Thoracic aorta (tissue), 2 donors: ENCODE data around the gene RFT1. TPM values are rescaled to one million over a fixed set of nuclear protein-coding genes. Genes with fewer than 3 reads are reported as not detected.

Source experiments
- ATAC-seq: fragments of 150-250 bp; one replicate; pipeline ENCODE4 v1.8.0; 2017; ENCODE audit warnings: low read depth; ENCODE audit not compliant: insufficient number of reproducible peaks, low FRiP score
- DNase-seq: peaks from one replicate; pipeline ENCODE4 v3.0.0-alpha.2; 2020; ENCODE audit warnings: low spot score
- H3K27ac ChIP-seq, 2 donors: fragments of 200-600 bp; sonication (generic); 1 replicate in 1 of 2; 2 replicates in 1 of 2; pipeline ENCODE4 v1.5.1; 2016; ENCODE audit warnings: mild to moderate bottlenecking in 2 of 2, moderate library complexity in 2 of 2
- H3K27me3 ChIP-seq: fragments of 200-600 bp; sonication (generic); replicated peaks from 2 replicates; pipeline ENCODE4 v1.6.0; 2016; ENCODE audit warnings: mild to moderate bottlenecking; ENCODE audit not compliant: insufficient read depth
- H3K36me3 ChIP-seq: fragments of 200-600 bp; sonication (generic); one replicate; pipeline ENCODE4 v1.5.1; 2016
- H3K4me1 ChIP-seq, 2 donors: fragments of 200-600 bp; sonication (generic); 1 replicate in 1 of 2; 2 replicates in 1 of 2; pipeline versions ENCODE4 v1.5.1 to v1.6.0; 2016; ENCODE audit warnings: low read depth in 2 of 2, mild to moderate bottlenecking in 1 of 2; ENCODE audit not compliant: control insufficient read depth in 1 of 2
- H3K4me3 ChIP-seq: fragments of 200-600 bp; sonication (generic); 2 replicates; pipeline ENCODE4 v1.5.1; 2016; ENCODE audit warnings: mild to moderate bottlenecking
- H3K9me3 ChIP-seq: fragments of 200-600 bp; sonication (generic); 2 replicates; pipeline ENCODE4 v1.5.1; 2016
- CTCF ChIP-seq: fragments of 200-600 bp; sonication (generic); IDR thresholded peaks from one replicate; pipeline ENCODE4 v1.5.1; 2019; ENCODE audit warnings: antibody characterized with exemption
- total RNA-seq, 2 donors: library from RNA; depleted of rRNA; stranded (reverse); fragments of >200 nt; gene quantifications; one replicate each; pipeline versions ENCODE4 v1.1.0 to v1.2.3, GENCODE V29; 2016

The RFT1 gene
- total RNA-seq, 2 donors from 2014 or later = 7.0 to 17.6 TPM

DNA sequence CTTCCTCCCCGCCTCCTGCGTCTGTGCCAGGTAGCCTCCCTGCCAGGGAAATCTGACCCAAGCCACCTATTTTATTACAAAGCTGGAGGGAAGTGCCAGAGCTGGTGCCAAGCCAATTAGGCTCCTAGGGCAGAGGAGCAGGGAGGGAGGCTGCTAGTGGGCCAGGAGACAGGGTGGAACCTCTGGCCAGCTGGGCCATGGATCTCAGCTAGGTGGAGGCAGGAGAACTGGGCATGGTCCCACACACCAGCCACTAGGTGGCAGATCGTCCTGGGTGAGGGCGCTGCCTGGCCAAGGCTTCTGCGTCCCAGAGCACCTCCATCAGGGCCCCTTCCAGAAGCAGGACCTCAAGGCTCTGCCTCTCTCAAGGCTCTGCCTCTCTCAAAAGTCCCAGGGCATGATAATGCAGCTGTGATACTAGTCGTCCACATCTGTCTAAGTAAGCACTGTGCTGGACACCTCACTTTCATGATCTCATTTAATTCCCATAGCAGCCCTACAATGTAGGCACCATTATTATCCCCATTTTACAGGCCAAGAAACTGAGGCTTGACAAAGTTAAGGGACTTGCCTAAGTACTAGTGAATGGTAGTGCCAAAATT is 4.5 kb upstream of the RFT1 start:
- no peaks in the 10 kb centered on the region for H3K27me3 ChIP-seq
- peak overlapping the region in 1 of 2 donors; percentile 4 for H3K27ac ChIP-seq
- no peak for DNase-seq
- peak; percentile 83 for TF ChIP-seq CTCF
- ATAC-seq = no peak
- no peaks in the 10 kb centered on the region for H3K9me3 ChIP-seq
- no peak overlapping the region for H3K4me3 ChIP-seq
- H3K4me1 ChIP-seq = peaks cover 0 to 19% of the 10 kb centered on the region in 2 donors
- no peaks in the 10 kb centered on the region for H3K36me3 ChIP-seq

GRCh38 chr3:53132347-53132746 is 2.1 kb upstream of the RFT1 start:
- DNase-seq (no peak), ATAC-seq (no peak)
- Histone ChIP-seq H3K4me1 (peaks cover 3 to 24% of the 10 kb centered on the region in 2 donors), H3K9me3 (no peaks in the 10 kb centered on the region), H3K4me3 (no peak overlapping the region), H3K27me3 (no peaks in the 10 kb centered on the region), H3K27ac (no peak overlapping the region), H3K36me3 (no peaks in the 10 kb centered on the region)
- TF ChIP-seq CTCF = no peak

GRCh38 chr3:53131096-53131495 is 861 bp upstream of the RFT1 start:
- Histone ChIP-seq H3K27me3 (no peaks in the 10 kb centered on the region), H3K36me3 (no peaks in the 10 kb centered on the region), H3K4me3 (peak overlapping the region; percentile 91), H3K9me3 (no peaks in the 10 kb centered on the region), H3K4me1 (peaks cover 3 to 24% of the 10 kb centered on the region in 2 donors), H3K27ac (peak overlapping the region; percentile 87 to 89)
- ATAC-seq = no peak
- DNase-seq = no peak
- no peak for TF ChIP-seq CTCF

GRCh38 chr3:53129344-53129743 is 891 bp downstream of the RFT1 start:
- no peak for TF ChIP-seq CTCF
- DNase-seq (no peak), ATAC-seq (no peak)
- H3K36me3 ChIP-seq = peaks cover 13% of the 10 kb centered on the region
- no peaks in the 10 kb centered on the region for H3K27me3 ChIP-seq
- no peaks in the 10 kb centered on the region for H3K9me3 ChIP-seq
- peaks cover 3 to 17% of the 10 kb centered on the region in 2 donors for H3K4me1 ChIP-seq
- H3K27ac ChIP-seq = peak overlapping the region; percentile 87 to 89
- H3K4me3 ChIP-seq = peak overlapping the region; percentile 91

- H3K4me3 ChIP-seq = no peak overlapping the region
- no peaks in the 10 kb centered on the region for H3K9me3 ChIP-seq
- no peak for ATAC-seq
- TF ChIP-seq CTCF = no peak
- no peaks in the 10 kb centered on the region for H3K27me3 ChIP-seq
- no peak overlapping the region for H3K27ac ChIP-seq
- peaks cover 3 to 15% of the 10 kb centered on the region in 2 donors for H3K4me1 ChIP-seq
- no peak for DNase-seq
- peaks cover 28% of the 10 kb centered on the region for H3K36me3 ChIP-seq
These were observed 3.6 kb downstream of the RFT1 start for GRCh38 chr3:53126601-53127000.
